ENCODE measurements around the gene KRTAP5-10.
"Not testable (repeated sequence)": the region's sequence is repeated elsewhere in the genome, so short reads cannot be mapped to it uniquely, and the experiment has no call there.

The KRTAP5-10 gene

DNA sequence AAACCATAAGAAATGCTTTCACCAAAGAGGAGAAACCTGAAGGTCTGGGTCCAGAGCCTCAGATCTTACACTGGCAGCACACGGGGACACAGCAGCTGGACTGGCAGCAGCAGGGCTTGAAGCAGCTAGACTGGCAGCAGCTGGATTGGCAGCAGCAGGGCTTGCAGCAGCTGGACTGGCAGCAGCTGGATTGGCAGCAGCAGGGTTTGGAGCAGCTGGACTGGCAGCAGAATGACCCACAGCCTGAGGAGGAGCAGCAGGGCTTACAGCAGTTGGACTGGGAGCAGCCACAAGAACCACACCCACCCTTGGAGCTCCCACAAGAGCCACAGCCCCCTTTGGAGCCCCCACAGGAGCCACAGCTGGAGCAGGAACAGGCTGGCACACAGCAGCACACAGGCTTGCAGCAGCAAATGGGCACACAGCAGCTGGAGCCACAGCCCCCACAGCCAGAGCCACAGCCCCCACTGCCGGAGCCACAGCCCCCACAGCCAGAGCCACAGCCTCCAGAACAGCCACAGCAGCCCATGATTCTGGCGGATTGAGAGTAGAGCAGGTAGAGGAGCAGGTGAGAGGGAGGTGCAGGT is 17.0 kb downstream of the KRTAP5-10 start, which contains the start of gene KRTAP5-11:
Gene KRTAP5-11 (minus strand): TSS at position 567 of the 587 bp plus-strand sequence. CDS start 38 bp downstream, at position 529.
- Histone ChIP-seq H3K9me3 (ENCODE audit: control insufficient read depth in 2 of 2, low read length in 2 of 2) (no peaks in the 10 kb centered on the region), H3K9ac (ENCODE audit: low read depth in 1 of 2, low read length in 2 of 2) (no peak within 1 kb of the TSS), H3K27me3 (ENCODE audit: control insufficient read depth in 2 of 2, insufficient read depth in 2 of 2, low read length in 2 of 2) (peaks cover 0 to 2% of the 10 kb centered on the region in 2 donors), H3K4me3 (ENCODE audit: low read length in 2 of 2) (no peak within 1 kb of the TSS), H3K27ac (ENCODE audit: low read depth in 2 of 2, low read length in 2 of 2) (no peak within 1 kb of the TSS), H3K36me3 (ENCODE audit: control insufficient read depth in 2 of 2, insufficient read depth in 2 of 2, low read length in 2 of 2) (no peaks in the 10 kb centered on the region), H3K4me1 (ENCODE audit: control insufficient read depth in 2 of 2, insufficient read depth in 2 of 2, low read length in 2 of 2) (peaks cover 0 to 2% of the 10 kb centered on the region in 2 donors)

DNA sequence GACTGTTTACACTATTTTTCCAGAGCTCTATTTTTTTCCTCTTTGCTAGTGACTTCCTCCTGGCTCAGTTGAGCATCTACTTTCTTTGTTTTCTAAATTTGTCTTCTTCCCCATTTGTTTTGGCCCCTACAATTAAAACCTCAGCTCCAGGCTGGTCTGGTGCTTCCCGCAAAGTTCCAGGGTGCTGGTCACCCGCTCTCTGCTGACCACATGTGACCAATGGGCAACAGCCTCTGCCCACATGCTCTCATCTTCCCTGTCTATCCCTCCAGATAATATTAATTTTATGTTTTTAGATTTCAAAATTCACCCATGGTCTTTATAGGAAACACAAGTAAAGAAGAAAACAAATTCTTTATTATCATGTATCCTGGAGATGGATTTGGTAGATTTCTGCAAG is 17.6 kb downstream of the KRTAP5-10 start:
- not testable (repeated sequence) for H3K9ac ChIP-seq (ENCODE audit: low read depth in 1 of 2, low read length in 2 of 2); H3K9me3 ChIP-seq (ENCODE audit: control insufficient read depth in 2 of 2, low read length in 2 of 2); H3K4me3 ChIP-seq (ENCODE audit: low read length in 2 of 2); H3K4me1 ChIP-seq (ENCODE audit: control insufficient read depth in 2 of 2, insufficient read depth in 2 of 2, low read length in 2 of 2); H3K27ac ChIP-seq (ENCODE audit: low read depth in 2 of 2, low read length in 2 of 2); H3K36me3 ChIP-seq (ENCODE audit: control insufficient read depth in 2 of 2, insufficient read depth in 2 of 2, low read length in 2 of 2); H3K27me3 ChIP-seq (ENCODE audit: control insufficient read depth in 2 of 2, insufficient read depth in 2 of 2, low read length in 2 of 2)

DNA sequence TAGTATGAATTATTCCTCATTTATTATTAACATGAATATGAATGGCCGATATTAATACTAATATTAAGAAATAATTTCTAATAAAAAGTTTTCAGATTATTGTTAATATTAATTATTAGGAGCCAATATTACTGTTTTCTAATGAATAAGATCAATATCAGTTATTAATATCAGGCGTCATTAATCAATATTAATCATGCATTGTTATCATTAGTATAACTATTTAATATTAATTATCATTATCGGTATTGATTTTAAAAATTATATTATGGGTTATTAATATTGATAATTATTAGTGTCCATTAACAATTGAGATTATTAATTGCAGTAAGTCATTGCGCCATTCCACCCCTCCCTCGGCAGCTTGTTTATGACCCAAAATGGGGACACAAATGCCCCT is 20.3 kb downstream of the KRTAP5-10 start:
- H3K4me1 ChIP-seq (ENCODE audit: control insufficient read depth in 2 of 2, insufficient read depth in 2 of 2, low read length in 2 of 2); H3K9me3 ChIP-seq (ENCODE audit: control insufficient read depth in 2 of 2, low read length in 2 of 2); H3K36me3 ChIP-seq (ENCODE audit: control insufficient read depth in 2 of 2, insufficient read depth in 2 of 2, low read length in 2 of 2); H3K27ac ChIP-seq (ENCODE audit: low read depth in 2 of 2, low read length in 2 of 2); H3K9ac ChIP-seq (ENCODE audit: low read depth in 1 of 2, low read length in 2 of 2); H3K4me3 ChIP-seq (ENCODE audit: low read length in 2 of 2); H3K27me3 ChIP-seq (ENCODE audit: control insufficient read depth in 2 of 2, insufficient read depth in 2 of 2, low read length in 2 of 2): not testable (repeated sequence)

DNA sequence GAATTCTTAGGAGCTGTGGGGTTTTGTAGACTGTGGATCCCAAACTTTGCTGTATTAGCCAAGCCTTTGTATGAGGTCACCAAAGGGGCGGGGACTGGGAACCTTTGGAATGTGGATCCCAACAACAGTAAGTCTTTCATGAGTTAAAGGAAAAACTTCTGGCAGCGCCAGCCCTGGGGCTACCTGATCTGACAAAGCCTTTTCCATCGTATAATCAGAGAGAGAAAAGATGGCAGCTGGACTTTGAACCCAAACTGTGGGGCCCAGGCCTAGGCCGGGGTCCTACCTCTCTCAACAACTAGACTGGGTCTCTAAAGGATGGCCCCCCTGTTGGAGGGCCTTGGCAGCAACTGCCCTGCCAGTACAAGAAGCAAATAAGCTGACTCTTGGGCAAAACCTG is 23.0 kb downstream of the KRTAP5-10 start:
- not testable (repeated sequence) for H3K27me3 ChIP-seq (ENCODE audit: control insufficient read depth in 2 of 2, insufficient read depth in 2 of 2, low read length in 2 of 2); H3K27ac ChIP-seq (ENCODE audit: low read depth in 2 of 2, low read length in 2 of 2); H3K4me1 ChIP-seq (ENCODE audit: control insufficient read depth in 2 of 2, insufficient read depth in 2 of 2, low read length in 2 of 2); H3K36me3 ChIP-seq (ENCODE audit: control insufficient read depth in 2 of 2, insufficient read depth in 2 of 2, low read length in 2 of 2); H3K4me3 ChIP-seq (ENCODE audit: low read length in 2 of 2); H3K9me3 ChIP-seq (ENCODE audit: control insufficient read depth in 2 of 2, low read length in 2 of 2); H3K9ac ChIP-seq (ENCODE audit: low read depth in 1 of 2, low read length in 2 of 2)

DNA sequence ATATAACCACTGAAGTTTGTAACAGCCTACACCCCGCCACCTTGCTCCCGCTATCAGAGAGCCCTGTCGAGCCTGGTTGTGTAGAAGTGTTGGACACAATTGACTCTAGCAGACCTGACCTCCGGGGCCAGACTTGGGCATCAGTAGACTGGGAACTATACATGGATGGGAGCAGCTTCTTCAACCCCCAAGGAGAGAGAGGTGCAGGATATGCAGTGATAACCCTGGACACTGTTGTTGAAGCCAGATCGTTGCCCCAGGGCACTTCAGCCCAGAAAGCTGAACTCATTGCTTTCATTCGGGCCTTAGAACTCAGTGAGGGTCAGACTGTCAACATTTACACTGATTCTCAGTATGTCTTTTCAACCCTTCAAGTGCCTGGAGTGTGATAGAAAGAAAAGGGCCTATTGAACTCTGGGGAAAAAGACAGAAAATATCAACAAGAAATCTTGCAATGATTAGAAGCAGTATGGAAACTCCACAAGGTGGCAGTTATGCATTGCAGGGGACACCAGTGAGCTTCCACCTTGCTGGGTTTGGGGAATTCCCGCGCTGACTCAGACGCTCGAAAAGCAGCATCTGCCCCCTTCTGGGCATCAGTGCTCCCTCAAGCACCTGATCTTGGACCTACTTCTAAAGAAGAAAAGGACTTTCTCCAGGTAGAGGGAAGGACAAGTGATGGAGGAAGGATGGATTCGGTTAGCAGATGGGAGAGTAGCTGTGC is 23.6 kb downstream of the KRTAP5-10 start:
- not testable (repeated sequence) for H3K4me3 ChIP-seq (ENCODE audit: low read length in 2 of 2); H3K4me1 ChIP-seq (ENCODE audit: control insufficient read depth in 2 of 2, insufficient read depth in 2 of 2, low read length in 2 of 2); H3K9me3 ChIP-seq (ENCODE audit: control insufficient read depth in 2 of 2, low read length in 2 of 2); H3K27ac ChIP-seq (ENCODE audit: low read depth in 2 of 2, low read length in 2 of 2); H3K27me3 ChIP-seq (ENCODE audit: control insufficient read depth in 2 of 2, insufficient read depth in 2 of 2, low read length in 2 of 2); H3K36me3 ChIP-seq (ENCODE audit: control insufficient read depth in 2 of 2, insufficient read depth in 2 of 2, low read length in 2 of 2); H3K9ac ChIP-seq (ENCODE audit: low read depth in 1 of 2, low read length in 2 of 2)

DNA sequence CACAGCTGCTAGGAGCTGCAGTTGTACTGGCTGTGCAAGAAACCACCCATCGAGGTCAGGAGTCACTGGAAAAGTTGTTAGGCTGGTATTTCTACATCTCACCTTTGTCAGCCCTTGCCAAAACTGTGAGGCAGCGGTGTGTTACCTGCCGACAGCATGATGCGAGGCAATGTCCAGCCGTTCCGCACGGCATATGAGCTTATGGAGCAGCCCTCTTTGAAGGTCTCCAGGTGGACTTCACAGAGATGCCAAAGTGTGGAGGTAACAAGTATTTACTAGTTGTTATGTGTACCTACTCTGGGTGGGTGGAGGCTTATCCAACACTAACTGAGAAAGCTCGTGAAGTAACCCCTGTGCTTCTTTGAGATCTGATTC is 24.2 kb downstream of the KRTAP5-10 start:
- H3K27ac ChIP-seq (ENCODE audit: low read depth in 2 of 2, low read length in 2 of 2); H3K4me1 ChIP-seq (ENCODE audit: control insufficient read depth in 2 of 2, insufficient read depth in 2 of 2, low read length in 2 of 2); H3K4me3 ChIP-seq (ENCODE audit: low read length in 2 of 2); H3K9me3 ChIP-seq (ENCODE audit: control insufficient read depth in 2 of 2, low read length in 2 of 2); H3K36me3 ChIP-seq (ENCODE audit: control insufficient read depth in 2 of 2, insufficient read depth in 2 of 2, low read length in 2 of 2); H3K27me3 ChIP-seq (ENCODE audit: control insufficient read depth in 2 of 2, insufficient read depth in 2 of 2, low read length in 2 of 2); H3K9ac ChIP-seq (ENCODE audit: low read depth in 1 of 2, low read length in 2 of 2): not testable (repeated sequence)

DNA sequence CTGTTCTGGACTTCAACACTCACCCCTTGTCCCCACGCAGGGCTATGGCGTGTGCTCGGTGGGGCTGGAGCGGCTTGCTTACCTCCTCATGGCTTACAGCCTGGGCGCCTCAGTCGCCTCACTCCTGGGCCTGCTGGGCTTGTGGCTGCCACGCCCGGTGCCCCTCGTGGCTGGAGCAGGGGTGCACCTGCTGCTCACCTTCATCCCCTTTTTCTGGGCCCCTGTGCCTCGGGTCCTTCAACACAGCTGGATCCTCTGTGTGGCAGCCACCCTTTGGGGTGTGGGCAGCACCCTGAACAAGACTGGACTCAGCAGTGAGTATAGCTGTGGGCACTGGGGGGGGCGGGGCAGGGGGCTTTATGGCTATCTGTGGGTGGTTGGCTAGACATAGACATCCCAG is 37.9 kb downstream of the KRTAP5-10 start:
- H3K9ac ChIP-seq (ENCODE audit: low read depth in 1 of 2, low read length in 2 of 2); H3K4me3 ChIP-seq (ENCODE audit: low read length in 2 of 2); H3K27me3 ChIP-seq (ENCODE audit: control insufficient read depth in 2 of 2, insufficient read depth in 2 of 2, low read length in 2 of 2); H3K4me1 ChIP-seq (ENCODE audit: control insufficient read depth in 2 of 2, insufficient read depth in 2 of 2, low read length in 2 of 2); H3K27ac ChIP-seq (ENCODE audit: low read depth in 2 of 2, low read length in 2 of 2); H3K9me3 ChIP-seq (ENCODE audit: control insufficient read depth in 2 of 2, low read length in 2 of 2); H3K36me3 ChIP-seq (ENCODE audit: control insufficient read depth in 2 of 2, insufficient read depth in 2 of 2, low read length in 2 of 2): not testable (repeated sequence)

DNA sequence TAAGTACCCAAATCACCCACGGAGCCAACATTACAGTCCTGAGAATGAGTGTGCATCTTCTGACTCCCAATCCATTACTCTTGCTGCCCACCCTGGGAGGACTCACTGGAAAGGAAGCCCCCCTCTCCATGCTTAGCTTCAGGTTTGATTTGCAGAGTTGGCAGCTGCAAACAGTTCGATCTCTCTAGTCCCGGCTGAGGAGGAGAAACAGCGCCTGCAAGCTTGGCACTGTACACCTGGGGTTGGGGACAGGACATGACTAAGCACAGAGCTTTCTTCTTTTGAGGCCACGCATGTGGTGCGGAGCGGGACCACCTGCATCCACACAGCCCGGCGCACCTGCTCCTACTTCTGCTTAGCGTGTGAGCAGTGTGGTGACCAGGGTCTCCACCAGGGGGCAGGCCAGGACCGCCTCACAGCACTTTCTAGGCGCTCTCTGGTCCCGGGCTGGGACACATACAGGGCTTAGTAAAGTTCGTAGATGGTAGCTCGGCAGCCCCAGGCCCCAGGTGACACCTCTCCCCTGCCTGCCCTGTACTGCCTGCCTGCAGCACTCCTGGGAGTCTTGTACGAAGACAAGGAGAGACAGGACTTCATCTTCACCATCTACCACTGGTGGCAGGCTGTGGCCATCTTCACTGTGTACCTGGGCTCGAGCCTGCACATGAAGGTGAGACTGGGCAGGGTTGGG is 39.6 kb downstream of the KRTAP5-10 start:
- H3K27me3 ChIP-seq (ENCODE audit: control insufficient read depth in 2 of 2, insufficient read depth in 2 of 2, low read length in 2 of 2); H3K36me3 ChIP-seq (ENCODE audit: control insufficient read depth in 2 of 2, insufficient read depth in 2 of 2, low read length in 2 of 2): not testable (repeated sequence)

DNA sequence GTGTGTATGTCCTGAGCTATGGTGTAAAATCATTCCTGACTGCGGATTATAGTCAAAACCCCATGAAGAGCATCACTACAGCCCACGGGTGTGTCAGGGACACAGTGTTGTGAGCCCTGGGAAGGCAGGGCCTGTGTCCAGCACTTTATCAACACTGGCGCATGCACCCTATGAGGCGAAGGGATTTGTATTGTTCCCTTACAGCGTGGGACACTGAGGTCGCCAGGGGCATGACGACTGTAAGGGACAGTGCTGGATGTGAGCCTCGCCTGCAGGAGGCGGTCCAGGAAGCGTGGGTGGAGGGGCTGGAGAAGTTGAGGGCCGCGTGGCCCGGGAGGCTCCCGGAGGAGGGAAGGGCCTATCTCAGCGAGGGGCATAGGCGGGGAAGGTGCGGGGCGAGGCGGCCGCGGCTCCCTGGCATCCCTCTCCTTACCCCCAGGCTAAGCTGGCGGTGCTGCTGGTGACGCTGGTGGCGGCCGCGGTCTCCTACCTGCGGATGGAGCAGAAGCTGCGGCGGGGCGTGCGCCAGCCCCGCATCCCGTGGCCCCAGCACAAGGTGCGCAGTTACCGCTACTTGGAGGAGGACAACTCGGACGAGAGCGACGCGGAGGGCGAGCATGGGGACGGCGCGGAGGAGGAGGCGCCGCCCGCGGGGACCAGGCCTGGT is 41.6 kb downstream of the KRTAP5-10 start:
- not testable (repeated sequence) for H3K4me3 ChIP-seq (ENCODE audit: low read length in 2 of 2); H3K27ac ChIP-seq (ENCODE audit: low read depth in 2 of 2, low read length in 2 of 2); H3K27me3 ChIP-seq (ENCODE audit: control insufficient read depth in 2 of 2, insufficient read depth in 2 of 2, low read length in 2 of 2); H3K9me3 ChIP-seq (ENCODE audit: control insufficient read depth in 2 of 2, low read length in 2 of 2); H3K9ac ChIP-seq (ENCODE audit: low read depth in 1 of 2, low read length in 2 of 2); H3K36me3 ChIP-seq (ENCODE audit: control insufficient read depth in 2 of 2, insufficient read depth in 2 of 2, low read length in 2 of 2); H3K4me1 ChIP-seq (ENCODE audit: control insufficient read depth in 2 of 2, insufficient read depth in 2 of 2, low read length in 2 of 2)

More for the DNA sequence above, 39.6 kb downstream of the KRTAP5-10 start:
- not testable (repeated sequence) for H3K27ac ChIP-seq (ENCODE audit: low read depth in 2 of 2, low read length in 2 of 2); H3K9me3 ChIP-seq (ENCODE audit: control insufficient read depth in 2 of 2, low read length in 2 of 2); H3K4me1 ChIP-seq (ENCODE audit: control insufficient read depth in 2 of 2, insufficient read depth in 2 of 2, low read length in 2 of 2); H3K4me3 ChIP-seq (ENCODE audit: low read length in 2 of 2); H3K9ac ChIP-seq (ENCODE audit: low read depth in 1 of 2, low read length in 2 of 2)

DNA sequence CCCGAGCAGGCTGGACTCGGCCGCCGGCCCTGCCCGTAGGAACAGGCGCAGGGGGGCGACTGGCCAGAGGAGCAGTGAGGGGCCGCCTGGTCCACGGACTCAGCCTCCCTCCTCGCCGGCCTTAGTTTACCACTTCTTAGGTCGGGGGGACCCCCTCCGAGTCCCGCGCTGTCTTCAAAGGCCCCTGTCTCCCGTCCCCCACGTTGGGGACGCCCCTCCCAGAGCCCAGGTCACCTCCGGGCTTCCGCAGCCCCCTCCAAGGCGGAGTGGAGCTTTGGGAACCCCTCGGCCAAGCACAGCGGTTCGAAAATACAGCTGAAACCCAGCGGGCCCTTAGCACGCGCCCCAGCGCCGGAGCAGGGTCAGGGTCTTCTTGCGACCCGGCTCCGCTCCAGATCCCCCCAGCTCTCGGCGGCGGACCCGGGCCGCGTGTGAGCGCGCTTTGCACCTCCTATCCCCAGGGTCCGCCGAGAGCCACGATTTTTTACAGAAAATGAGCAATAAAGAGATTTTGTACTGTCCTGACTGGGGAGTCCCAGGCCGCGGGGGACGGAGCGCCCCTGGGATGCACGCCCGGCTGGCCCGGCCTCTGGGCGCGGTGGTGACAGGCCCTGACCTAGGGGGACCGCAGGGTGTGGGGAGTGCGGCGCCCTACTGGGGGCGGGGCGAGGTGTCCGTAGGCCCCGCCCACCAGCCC is 42.3 kb downstream of the KRTAP5-10 start:
- H3K4me1 ChIP-seq (ENCODE audit: control insufficient read depth in 2 of 2, insufficient read depth in 2 of 2, low read length in 2 of 2); H3K27me3 ChIP-seq (ENCODE audit: control insufficient read depth in 2 of 2, insufficient read depth in 2 of 2, low read length in 2 of 2); H3K27ac ChIP-seq (ENCODE audit: low read depth in 2 of 2, low read length in 2 of 2); H3K36me3 ChIP-seq (ENCODE audit: control insufficient read depth in 2 of 2, insufficient read depth in 2 of 2, low read length in 2 of 2); H3K9ac ChIP-seq (ENCODE audit: low read depth in 1 of 2, low read length in 2 of 2); H3K9me3 ChIP-seq (ENCODE audit: control insufficient read depth in 2 of 2, low read length in 2 of 2); H3K4me3 ChIP-seq (ENCODE audit: low read length in 2 of 2): not testable (repeated sequence)

All from mucosa of rectum (tissue), 2 donors.